ENCODE results near the gene ANKMY1.

Gene ANKMY1

DNA sequence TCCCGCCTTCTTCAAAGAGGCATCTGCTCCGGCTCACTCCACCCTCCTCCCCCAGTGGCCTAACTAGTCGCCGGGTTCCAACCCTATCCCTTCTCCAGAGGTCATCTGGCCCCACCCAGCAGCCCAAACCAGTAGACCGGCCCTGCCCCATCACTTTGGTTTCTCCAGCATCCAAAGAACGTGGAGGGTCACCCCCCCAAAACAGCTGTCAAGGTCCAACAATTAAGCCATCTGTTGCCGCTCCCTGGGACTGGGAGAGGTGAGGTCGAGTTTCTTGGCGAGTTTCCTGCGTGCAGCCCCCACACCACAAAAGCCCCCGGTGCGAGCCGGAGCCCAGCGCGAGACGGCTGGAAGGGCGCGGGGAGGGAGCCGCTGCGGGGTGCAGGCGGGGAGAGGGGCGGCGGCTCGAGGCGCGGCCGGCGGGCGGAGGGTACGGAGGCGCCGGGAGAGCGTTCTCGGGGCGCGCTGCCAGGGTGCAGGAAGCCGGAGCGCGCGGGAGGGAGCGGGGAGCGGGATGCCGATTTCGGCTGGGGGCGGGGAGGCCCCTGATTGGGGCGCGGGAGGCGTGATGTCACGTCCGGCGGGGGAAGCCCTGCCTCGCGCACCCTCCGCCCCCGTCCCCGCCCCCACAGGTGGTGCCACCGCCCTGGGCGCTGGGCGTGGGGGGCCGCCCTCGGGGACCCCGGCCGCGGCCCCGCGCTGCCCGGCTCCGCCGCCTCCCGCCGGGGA, 122.9 kb downstream of the ANKMY1 start (continued):
- TF ChIP-seq ZNF654 (tag by site-specific recombination; IDR thresholded peaks at IDR 0.05; ENCODE audit: low read depth) (no peak), ZNF473 (tag by site-specific recombination; IDR thresholded peaks at IDR 0.05) (no peak), ZNF791 (tag by site-specific recombination; IDR thresholded peaks at IDR 0.05) (no peak), ZBTB21 (tag by site-specific recombination; IDR thresholded peaks at IDR 0.05) (no peak), ZNF777 (tag by site-specific recombination; IDR thresholded peaks at IDR 0.05; ENCODE audit: borderline replicate concordance) (no peak), ZNF354C (tag by site-specific recombination; IDR thresholded peaks at IDR 0.05; ENCODE audit: borderline replicate concordance, low read depth) (no peak), ZFP37 (tag by site-specific recombination; IDR thresholded peaks at IDR 0.05) (no peak), ZNF341 (tag by site-specific recombination; IDR thresholded peaks at IDR 0.05; ENCODE audit: low read depth) (no peak), ZNF19 (tag by site-specific recombination; IDR thresholded peaks at IDR 0.05; ENCODE audit: low read depth) (no peak), GLI4 (tag by site-specific recombination; IDR thresholded peaks at IDR 0.05) (no peak), ZNF155 (tag by site-specific recombination; IDR thresholded peaks at IDR 0.05) (no peak), ZNF157 (tag by site-specific recombination; IDR thresholded peaks at IDR 0.05) (no peak), ZNF76 (tag by site-specific recombination; IDR thresholded peaks at IDR 0.05; ENCODE audit: borderline replicate concordance, low read depth) (no peak), ZNF776 (tag by site-specific recombination; IDR thresholded peaks at IDR 0.05; ENCODE audit: borderline replicate concordance) (no peak), ZBTB20 (tag by site-specific recombination; IDR thresholded peaks at IDR 0.05) (peak; percentile 55; the same call in 1 of the 2 replicates)
- TF ChIP-seq, protein P1, sequence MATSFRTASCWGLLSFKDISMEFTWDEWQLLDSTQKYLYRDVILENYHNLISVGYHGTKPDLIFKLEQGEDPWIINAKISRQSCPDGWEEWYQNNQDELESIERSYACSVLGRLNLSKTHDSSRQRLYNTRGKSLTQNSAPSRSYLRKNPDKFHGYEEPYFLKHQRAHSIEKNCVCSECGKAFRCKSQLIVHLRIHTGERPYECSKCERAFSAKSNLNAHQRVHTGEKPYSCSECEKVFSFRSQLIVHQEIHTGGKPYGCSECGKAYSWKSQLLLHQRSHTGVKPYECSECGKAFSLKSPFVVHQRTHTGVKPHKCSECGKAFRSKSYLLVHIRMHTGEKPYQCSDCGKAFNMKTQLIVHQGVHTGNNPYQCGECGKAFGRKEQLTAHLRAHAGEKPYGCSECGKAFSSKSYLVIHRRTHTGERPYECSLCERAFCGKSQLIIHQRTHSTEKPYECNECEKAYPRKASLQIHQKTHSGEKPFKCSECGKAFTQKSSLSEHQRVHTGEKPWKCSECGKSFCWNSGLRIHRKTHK (tag by site-specific recombination; IDR thresholded peaks at IDR 0.05): no peak
- TF ChIP-seq, protein P2, sequence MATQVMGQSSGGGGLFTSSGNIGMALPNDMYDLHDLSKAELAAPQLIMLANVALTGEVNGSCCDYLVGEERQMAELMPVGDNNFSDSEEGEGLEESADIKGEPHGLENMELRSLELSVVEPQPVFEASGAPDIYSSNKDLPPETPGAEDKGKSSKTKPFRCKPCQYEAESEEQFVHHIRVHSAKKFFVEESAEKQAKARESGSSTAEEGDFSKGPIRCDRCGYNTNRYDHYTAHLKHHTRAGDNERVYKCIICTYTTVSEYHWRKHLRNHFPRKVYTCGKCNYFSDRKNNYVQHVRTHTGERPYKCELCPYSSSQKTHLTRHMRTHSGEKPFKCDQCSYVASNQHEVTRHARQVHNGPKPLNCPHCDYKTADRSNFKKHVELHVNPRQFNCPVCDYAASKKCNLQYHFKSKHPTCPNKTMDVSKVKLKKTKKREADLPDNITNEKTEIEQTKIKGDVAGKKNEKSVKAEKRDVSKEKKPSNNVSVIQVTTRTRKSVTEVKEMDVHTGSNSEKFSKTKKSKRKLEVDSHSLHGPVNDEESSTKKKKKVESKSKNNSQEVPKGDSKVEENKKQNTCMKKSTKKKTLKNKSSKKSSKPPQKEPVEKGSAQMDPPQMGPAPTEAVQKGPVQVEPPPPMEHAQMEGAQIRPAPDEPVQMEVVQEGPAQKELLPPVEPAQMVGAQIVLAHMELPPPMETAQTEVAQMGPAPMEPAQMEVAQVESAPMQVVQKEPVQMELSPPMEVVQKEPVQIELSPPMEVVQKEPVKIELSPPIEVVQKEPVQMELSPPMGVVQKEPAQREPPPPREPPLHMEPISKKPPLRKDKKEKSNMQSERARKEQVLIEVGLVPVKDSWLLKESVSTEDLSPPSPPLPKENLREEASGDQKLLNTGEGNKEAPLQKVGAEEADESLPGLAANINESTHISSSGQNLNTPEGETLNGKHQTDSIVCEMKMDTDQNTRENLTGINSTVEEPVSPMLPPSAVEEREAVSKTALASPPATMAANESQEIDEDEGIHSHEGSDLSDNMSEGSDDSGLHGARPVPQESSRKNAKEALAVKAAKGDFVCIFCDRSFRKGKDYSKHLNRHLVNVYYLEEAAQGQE (tag by site-specific recombination; IDR thresholded peaks at IDR 0.05): no peak
- TF ChIP-seq, protein P3, sequence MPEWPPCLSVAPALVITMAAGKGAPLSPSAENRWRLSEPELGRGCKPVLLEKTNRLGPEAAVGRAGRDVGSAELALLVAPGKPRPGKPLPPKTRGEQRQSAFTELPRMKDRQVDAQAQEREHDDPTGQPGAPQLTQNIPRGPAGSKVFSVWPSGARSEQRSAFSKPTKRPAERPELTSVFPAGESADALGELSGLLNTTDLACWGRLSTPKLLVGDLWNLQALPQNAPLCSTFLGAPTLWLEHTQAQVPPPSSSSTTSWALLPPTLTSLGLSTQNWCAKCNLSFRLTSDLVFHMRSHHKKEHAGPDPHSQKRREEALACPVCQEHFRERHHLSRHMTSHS (tag by site-specific recombination; IDR thresholded peaks at IDR 0.05): no peak
- TF ChIP-seq, protein P4, sequence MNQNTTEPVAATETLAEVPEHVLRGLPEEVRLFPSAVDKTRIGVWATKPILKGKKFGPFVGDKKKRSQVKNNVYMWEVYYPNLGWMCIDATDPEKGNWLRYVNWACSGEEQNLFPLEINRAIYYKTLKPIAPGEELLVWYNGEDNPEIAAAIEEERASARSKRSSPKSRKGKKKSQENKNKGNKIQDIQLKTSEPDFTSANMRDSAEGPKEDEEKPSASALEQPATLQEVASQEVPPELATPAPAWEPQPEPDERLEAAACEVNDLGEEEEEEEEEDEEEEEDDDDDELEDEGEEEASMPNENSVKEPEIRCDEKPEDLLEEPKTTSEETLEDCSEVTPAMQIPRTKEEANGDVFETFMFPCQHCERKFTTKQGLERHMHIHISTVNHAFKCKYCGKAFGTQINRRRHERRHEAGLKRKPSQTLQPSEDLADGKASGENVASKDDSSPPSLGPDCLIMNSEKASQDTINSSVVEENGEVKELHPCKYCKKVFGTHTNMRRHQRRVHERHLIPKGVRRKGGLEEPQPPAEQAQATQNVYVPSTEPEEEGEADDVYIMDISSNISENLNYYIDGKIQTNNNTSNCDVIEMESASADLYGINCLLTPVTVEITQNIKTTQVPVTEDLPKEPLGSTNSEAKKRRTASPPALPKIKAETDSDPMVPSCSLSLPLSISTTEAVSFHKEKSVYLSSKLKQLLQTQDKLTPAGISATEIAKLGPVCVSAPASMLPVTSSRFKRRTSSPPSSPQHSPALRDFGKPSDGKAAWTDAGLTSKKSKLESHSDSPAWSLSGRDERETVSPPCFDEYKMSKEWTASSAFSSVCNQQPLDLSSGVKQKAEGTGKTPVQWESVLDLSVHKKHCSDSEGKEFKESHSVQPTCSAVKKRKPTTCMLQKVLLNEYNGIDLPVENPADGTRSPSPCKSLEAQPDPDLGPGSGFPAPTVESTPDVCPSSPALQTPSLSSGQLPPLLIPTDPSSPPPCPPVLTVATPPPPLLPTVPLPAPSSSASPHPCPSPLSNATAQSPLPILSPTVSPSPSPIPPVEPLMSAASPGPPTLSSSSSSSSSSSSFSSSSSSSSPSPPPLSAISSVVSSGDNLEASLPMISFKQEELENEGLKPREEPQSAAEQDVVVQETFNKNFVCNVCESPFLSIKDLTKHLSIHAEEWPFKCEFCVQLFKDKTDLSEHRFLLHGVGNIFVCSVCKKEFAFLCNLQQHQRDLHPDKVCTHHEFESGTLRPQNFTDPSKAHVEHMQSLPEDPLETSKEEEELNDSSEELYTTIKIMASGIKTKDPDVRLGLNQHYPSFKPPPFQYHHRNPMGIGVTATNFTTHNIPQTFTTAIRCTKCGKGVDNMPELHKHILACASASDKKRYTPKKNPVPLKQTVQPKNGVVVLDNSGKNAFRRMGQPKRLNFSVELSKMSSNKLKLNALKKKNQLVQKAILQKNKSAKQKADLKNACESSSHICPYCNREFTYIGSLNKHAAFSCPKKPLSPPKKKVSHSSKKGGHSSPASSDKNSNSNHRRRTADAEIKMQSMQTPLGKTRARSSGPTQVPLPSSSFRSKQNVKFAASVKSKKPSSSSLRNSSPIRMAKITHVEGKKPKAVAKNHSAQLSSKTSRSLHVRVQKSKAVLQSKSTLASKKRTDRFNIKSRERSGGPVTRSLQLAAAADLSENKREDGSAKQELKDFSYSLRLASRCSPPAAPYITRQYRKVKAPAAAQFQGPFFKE (tag by site-specific recombination; IDR thresholded peaks at IDR 0.05; ENCODE audit: borderline replicate concordance): no peak
- TF ChIP-seq, protein P5, sequence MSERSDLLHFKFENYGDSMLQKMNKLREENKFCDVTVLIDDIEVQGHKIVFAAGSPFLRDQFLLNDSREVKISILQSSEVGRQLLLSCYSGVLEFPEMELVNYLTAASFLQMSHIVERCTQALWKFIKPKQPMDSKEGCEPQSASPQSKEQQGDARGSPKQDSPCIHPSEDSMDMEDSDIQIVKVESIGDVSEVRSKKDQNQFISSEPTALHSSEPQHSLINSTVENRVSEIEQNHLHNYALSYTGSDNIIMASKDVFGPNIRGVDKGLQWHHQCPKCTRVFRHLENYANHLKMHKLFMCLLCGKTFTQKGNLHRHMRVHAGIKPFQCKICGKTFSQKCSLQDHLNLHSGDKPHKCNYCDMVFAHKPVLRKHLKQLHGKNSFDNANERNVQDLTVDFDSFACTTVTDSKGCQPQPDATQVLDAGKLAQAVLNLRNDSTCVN (tag by site-specific recombination; optimal IDR thresholded peaks at IDR 0.05): peak; percentile 57
- TF ChIP-seq, protein P6, sequence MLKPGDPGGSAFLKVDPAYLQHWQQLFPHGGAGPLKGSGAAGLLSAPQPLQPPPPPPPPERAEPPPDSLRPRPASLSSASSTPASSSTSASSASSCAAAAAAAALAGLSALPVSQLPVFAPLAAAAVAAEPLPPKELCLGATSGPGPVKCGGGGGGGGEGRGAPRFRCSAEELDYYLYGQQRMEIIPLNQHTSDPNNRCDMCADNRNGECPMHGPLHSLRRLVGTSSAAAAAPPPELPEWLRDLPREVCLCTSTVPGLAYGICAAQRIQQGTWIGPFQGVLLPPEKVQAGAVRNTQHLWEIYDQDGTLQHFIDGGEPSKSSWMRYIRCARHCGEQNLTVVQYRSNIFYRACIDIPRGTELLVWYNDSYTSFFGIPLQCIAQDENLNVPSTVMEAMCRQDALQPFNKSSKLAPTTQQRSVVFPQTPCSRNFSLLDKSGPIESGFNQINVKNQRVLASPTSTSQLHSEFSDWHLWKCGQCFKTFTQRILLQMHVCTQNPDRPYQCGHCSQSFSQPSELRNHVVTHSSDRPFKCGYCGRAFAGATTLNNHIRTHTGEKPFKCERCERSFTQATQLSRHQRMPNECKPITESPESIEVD (tag by site-specific recombination; IDR thresholded peaks at IDR 0.05): no peak

Data from HEK293 (cell line).